Suprapubic skin (tissue), 4 donors: ENCODE measurements around the gene ZNF680. TPM values are rescaled to one million over a fixed set of nuclear protein-coding genes. Genes with fewer than 3 reads are reported as not detected.

ENCODE experiments used
- DNase-seq, 2 donors: peaks; one replicate each; pipeline ENCODE4 v3.0.0-alpha.2; 2019; ENCODE audit warnings: low spot score in 2 of 2
- H3K27ac ChIP-seq: fragments of 200-600 bp; sonication (generic); one replicate; pipeline ENCODE4 v1.5.1; 2019
- H3K27me3 ChIP-seq: fragments of 200-600 bp; sonication (generic); one replicate; pipeline ENCODE4 v1.5.1; 2019
- H3K36me3 ChIP-seq: fragments of 200-600 bp; sonication (generic); one replicate; pipeline ENCODE4 v1.5.1; 2019
- H3K4me1 ChIP-seq: fragments of 200-600 bp; sonication (generic); one replicate; pipeline ENCODE4 v1.5.1; 2019
- H3K4me3 ChIP-seq: fragments of 200-600 bp; sonication (generic); one replicate; pipeline ENCODE4 v1.5.1; 2019; ENCODE audit warnings: mild to moderate bottlenecking
- H3K9me3 ChIP-seq: fragments of 200-600 bp; sonication (generic); one replicate; pipeline ENCODE4 v1.5.1; 2019
- EP300 ChIP-seq: sonication (generic); formaldehyde crosslinking; IDR thresholded peaks from one replicate; pipeline ENCODE4 v1.6.1; 2017; ENCODE audit warnings: antibody characterized with exemption
- POLR2A ChIP-seq, 2 donors: fragments of 450-650 bp; IDR thresholded peaks; one replicate each; pipeline ENCODE4 v1.6.1; 2017; ENCODE audit warnings: antibody characterized with exemption in 2 of 2, mild to moderate bottlenecking in 2 of 2, moderate library complexity in 2 of 2
- POLR2AphosphoS5 ChIP-seq, 3 donors: sonication (generic); formaldehyde crosslinking; IDR thresholded peaks; one replicate each; pipeline ENCODE4 v1.6.1; 2017; ENCODE audit warnings: antibody characterized with exemption in 3 of 3
- whole genome bisulfite sequencing: methylation state at CpG from one replicate; pipeline ENCODE4 v1.1.5; 2018; 5-methylcytosine and 5-hydroxymethylcytosine counted together
- total RNA-seq, 4 donors: library from RNA; depleted of rRNA; stranded (reverse); fragments of >200 nt; gene quantifications; one replicate each; pipeline ENCODE4 v1.1.0, GENCODE V29; 2016
- TF ChIP-seq, protein P1 (sequence below), 2 donors: fragments of 200-600 bp in 1 of 2; fragments of 450-650 bp in 1 of 2; sonication (generic) in 1 of 2; IDR thresholded peaks; one replicate each; pipeline ENCODE4 v1.5.1; 2016 to 2019; ENCODE audit warnings: antibody characterized with exemption in 2 of 2, mild to moderate bottlenecking in 1 of 2, moderate library complexity in 1 of 2

ZNF680 gene
- total RNA-seq, 4 donors from 2014 or later, result 9.6 to 19.3 (median 13.1) TPM

DNA sequence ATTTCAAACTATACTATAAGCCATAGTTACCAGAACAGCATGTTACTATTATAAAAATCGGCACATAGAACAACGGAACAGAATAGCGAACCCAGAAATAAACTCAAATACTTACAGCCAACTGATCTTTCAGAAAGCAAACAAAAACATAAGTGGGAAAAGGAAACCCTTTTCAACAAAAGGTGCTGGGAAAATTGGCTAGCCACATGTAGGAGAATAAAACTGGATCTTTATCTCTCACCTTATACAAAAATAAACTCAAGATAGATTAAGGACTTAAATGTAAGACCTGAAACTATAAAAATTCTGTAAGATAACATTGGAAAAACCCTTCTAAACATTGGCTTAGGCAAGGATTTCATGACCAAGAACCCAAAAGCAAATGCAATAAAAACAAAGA, 29.1 kb downstream of the ZNF680 start:
- DNase-seq, result no peak
- no peak for TF ChIP-seq POLR2A (IDR thresholded peaks at IDR 0.05)
- no peak for TF ChIP-seq POLR2AphosphoS5 (IDR thresholded peaks at IDR 0.05)
- no peak for TF ChIP-seq EP300
- TF ChIP-seq, protein P1, sequence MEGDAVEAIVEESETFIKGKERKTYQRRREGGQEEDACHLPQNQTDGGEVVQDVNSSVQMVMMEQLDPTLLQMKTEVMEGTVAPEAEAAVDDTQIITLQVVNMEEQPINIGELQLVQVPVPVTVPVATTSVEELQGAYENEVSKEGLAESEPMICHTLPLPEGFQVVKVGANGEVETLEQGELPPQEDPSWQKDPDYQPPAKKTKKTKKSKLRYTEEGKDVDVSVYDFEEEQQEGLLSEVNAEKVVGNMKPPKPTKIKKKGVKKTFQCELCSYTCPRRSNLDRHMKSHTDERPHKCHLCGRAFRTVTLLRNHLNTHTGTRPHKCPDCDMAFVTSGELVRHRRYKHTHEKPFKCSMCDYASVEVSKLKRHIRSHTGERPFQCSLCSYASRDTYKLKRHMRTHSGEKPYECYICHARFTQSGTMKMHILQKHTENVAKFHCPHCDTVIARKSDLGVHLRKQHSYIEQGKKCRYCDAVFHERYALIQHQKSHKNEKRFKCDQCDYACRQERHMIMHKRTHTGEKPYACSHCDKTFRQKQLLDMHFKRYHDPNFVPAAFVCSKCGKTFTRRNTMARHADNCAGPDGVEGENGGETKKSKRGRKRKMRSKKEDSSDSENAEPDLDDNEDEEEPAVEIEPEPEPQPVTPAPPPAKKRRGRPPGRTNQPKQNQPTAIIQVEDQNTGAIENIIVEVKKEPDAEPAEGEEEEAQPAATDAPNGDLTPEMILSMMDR (IDR thresholded peaks at IDR 0.05), result no peak
- Histone ChIP-seq H3K27ac (no peak overlapping the region), H3K4me3 (no peak overlapping the region), H3K27me3 (no peaks in the 10 kb centered on the region), H3K36me3 (peaks cover 56% of the 10 kb centered on the region), H3K9me3 (peaks cover 28% of the 10 kb centered on the region), H3K4me1 (no peaks in the 10 kb centered on the region)
- 96% methylated on average over 3 of the region's 3 CpGs for WGBS

GRCh38 chr7:64528770-64529169, 34.1 kb downstream of the ZNF680 start:
- Histone ChIP-seq H3K27ac (no peak overlapping the region), H3K4me1 (no peaks in the 10 kb centered on the region), H3K9me3 (peaks cover 55% of the 10 kb centered on the region), H3K4me3 (no peak overlapping the region), H3K27me3 (no peaks in the 10 kb centered on the region), H3K36me3 (peaks cover 57% of the 10 kb centered on the region)
- WGBS, result 81% methylated on average over 3 of the region's 3 CpGs
- DNase-seq, result no peak
- TF ChIP-seq POLR2A (IDR thresholded peaks at IDR 0.05) (no peak), POLR2AphosphoS5 (IDR thresholded peaks at IDR 0.05) (no peak), EP300 (no peak)
- TF ChIP-seq, protein P1 (IDR thresholded peaks at IDR 0.05), result no peak

GRCh38 chr7:64521409-64521984, 41.4 kb downstream of the ZNF680 start:
- DNase-seq, result no peak
- no peaks in the 10 kb centered on the region for H3K27me3 ChIP-seq
- H3K9me3 ChIP-seq, result peaks cover 60% of the 10 kb centered on the region
- H3K36me3 ChIP-seq, result peaks cover 39% of the 10 kb centered on the region
- no peaks in the 10 kb centered on the region for H3K4me1 ChIP-seq
- H3K4me3 ChIP-seq, result no peak overlapping the region
- TF ChIP-seq EP300 (no peak), POLR2A (IDR thresholded peaks at IDR 0.05) (no peak), POLR2AphosphoS5 (IDR thresholded peaks at IDR 0.05) (no peak)
- TF ChIP-seq, protein P1 (IDR thresholded peaks at IDR 0.05), result no peak
- no peak overlapping the region for H3K27ac ChIP-seq
- WGBS, result 96% methylated on average over 2 of the region's 2 CpGs

GRCh38 chr7:64516451-64516850, 46.4 kb downstream of the ZNF680 start:
- TF ChIP-seq, protein P1 (IDR thresholded peaks at IDR 0.05), result no peak
- TF ChIP-seq POLR2A (IDR thresholded peaks at IDR 0.05), result no peak
- TF ChIP-seq EP300, result no peak
- TF ChIP-seq POLR2AphosphoS5 (IDR thresholded peaks at IDR 0.05), result no peak
- no peaks in the 10 kb centered on the region for H3K4me1 ChIP-seq
- H3K27ac ChIP-seq, result no peak overlapping the region
- no peak for DNase-seq
- peaks cover 41% of the 10 kb centered on the region for H3K9me3 ChIP-seq
- H3K36me3 ChIP-seq, result peaks cover 8% of the 10 kb centered on the region
- H3K4me3 ChIP-seq, result no peak overlapping the region
- H3K27me3 ChIP-seq, result no peaks in the 10 kb centered on the region
- WGBS, result 34% methylated on average over 2 of the region's 2 CpGs

- no peak overlapping the region for H3K27ac ChIP-seq
- TF ChIP-seq POLR2AphosphoS5 (IDR thresholded peaks at IDR 0.05) (no peak), EP300 (no peak), POLR2A (IDR thresholded peaks at IDR 0.05) (no peak)
- TF ChIP-seq, protein P1 (IDR thresholded peaks at IDR 0.05), result no peak
- no peaks in the 10 kb centered on the region for H3K27me3 ChIP-seq
- no peak overlapping the region for H3K4me3 ChIP-seq
- WGBS, result 61% methylated on average over 1 of the region's 1 CpG
- no peaks in the 10 kb centered on the region for H3K4me1 ChIP-seq
- peaks cover 4% of the 10 kb centered on the region for H3K36me3 ChIP-seq
- peaks cover 36% of the 10 kb centered on the region for H3K9me3 ChIP-seq
- DNase-seq, result no peak
Observed at GRCh38 chr7:64515781-64516180, 47.1 kb downstream of the ZNF680 start.
